HFFc6 (cell line): ENCODE data around the gene SLC12A1. TPM values are rescaled to one million over a fixed set of nuclear protein-coding genes. Genes with fewer than 3 reads are reported as not detected.
A peak's percentile ranks its signal among the peaks of the same experiment; 100 is the strongest.

Experiments used
- DNase-seq: peaks from one replicate; pipeline ENCODE4 v3.0.0-alpha.2; 2018
- H3K27ac Mint-ChIP-seq: 2 replicates; pipeline ENCODE4 v1.8.0; 2020; ENCODE audit warnings: mild to moderate bottlenecking, mixed read lengths
- H3K27me3 Mint-ChIP-seq: 2 replicates; pipeline ENCODE4 v1.8.0; 2021; ENCODE audit warnings: mild to moderate bottlenecking, moderate library complexity, mixed read lengths; ENCODE audit not compliant: insufficient read depth
- H3K36me3 Mint-ChIP-seq: 2 replicates; pipeline ENCODE4 v1.8.0; 2021; ENCODE audit warnings: low read depth, mixed read lengths
- H3K4me1 Mint-ChIP-seq: 2 replicates; pipeline ENCODE4 v1.8.0; 2020; ENCODE audit warnings: low read depth, mixed read lengths
- H3K4me3 Mint-ChIP-seq: 2 replicates; pipeline ENCODE4 v1.8.0; 2020; ENCODE audit warnings: mild to moderate bottlenecking, moderate library complexity, mixed read lengths
- H3K9me3 Mint-ChIP-seq: 2 replicates; pipeline ENCODE4 v1.8.0; 2020; ENCODE audit warnings: mild to moderate bottlenecking, mixed read lengths
- total RNA-seq, 6 experiments: library from RNA; stranded (reverse); fragmentation: NEBNext Ultra II Directional; extraction: Animal tissue kit (Norgen Biotek cat#: 25700); gene quantifications; 2 replicates in 1 of 6; 3 replicates in 5 of 6; pipeline ENCODE4 v1.2.3, GENCODE V29; 2021
- TF ChIP-seq, protein P1 (sequence below): fragments of 200-600 bp; sonication (generic); IDR thresholded peaks from 2 replicates; pipeline ENCODE4 v1.5.0; 2021; ENCODE audit warnings: antibody characterized with exemption, mild to moderate bottlenecking

SLC12A1 gene
- total RNA-seq, 6 experiments from 2014 or later: not detected

DNA sequence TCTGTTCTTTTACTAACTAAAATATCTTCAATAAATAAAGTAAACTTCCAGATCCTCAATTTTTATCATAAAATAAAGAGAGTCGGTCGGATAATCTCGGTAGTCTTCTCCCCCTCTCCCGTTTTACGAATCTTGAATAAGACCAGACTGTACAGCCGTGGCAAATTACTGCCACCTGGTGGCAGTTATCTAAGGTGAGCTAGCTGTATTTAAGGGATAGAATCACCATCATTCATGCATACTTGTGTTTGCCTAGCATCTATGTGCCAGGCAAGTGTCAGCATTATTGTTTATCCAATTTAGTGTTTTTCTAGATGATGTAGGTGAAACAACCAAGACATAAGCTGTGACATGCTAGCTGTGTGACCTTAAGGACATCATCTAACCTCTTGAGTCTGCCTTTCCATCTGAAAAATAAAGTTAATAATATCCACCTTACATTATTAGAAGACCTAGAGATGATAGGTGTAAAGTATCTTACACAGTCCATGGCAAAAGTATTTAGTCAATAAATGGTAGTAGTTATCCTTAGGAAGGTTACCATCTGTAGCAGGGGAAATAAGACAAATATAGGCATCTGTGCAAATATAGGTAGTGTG, 146.5 kb downstream of the SLC12A1 start:
- H3K27me3 Mint-ChIP-seq: peaks cover 2% of the 10 kb centered on the region; the same call in 1 of the 2 replicates
- no peak overlapping the region for H3K27ac Mint-ChIP-seq
- DNase-seq: peak; percentile 42
- H3K36me3 Mint-ChIP-seq: no peaks in the 10 kb centered on the region
- TF ChIP-seq, protein P1, sequence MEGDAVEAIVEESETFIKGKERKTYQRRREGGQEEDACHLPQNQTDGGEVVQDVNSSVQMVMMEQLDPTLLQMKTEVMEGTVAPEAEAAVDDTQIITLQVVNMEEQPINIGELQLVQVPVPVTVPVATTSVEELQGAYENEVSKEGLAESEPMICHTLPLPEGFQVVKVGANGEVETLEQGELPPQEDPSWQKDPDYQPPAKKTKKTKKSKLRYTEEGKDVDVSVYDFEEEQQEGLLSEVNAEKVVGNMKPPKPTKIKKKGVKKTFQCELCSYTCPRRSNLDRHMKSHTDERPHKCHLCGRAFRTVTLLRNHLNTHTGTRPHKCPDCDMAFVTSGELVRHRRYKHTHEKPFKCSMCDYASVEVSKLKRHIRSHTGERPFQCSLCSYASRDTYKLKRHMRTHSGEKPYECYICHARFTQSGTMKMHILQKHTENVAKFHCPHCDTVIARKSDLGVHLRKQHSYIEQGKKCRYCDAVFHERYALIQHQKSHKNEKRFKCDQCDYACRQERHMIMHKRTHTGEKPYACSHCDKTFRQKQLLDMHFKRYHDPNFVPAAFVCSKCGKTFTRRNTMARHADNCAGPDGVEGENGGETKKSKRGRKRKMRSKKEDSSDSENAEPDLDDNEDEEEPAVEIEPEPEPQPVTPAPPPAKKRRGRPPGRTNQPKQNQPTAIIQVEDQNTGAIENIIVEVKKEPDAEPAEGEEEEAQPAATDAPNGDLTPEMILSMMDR: peak; percentile 94
- peak overlapping the region; percentile 72 for H3K4me3 Mint-ChIP-seq
- no peaks in the 10 kb centered on the region for H3K9me3 Mint-ChIP-seq
- peaks cover 25% of the 10 kb centered on the region for H3K4me1 Mint-ChIP-seq

Other genes starting within 250 kb of the SLC12A1 start
- not detected for gene SLC24A5, start 85.3 kb upstream of the SLC12A1 start, total RNA-seq
- gene MYEF2, start 28.0 kb upstream of the SLC12A1 start, total RNA-seq: 10 to 100 TPM in 5 of 6 experiments, 1 to 10 TPM in 1; 7.0 to 12.9 (median 11.5) TPM
- not detected for gene CTXN2, start 14.6 kb upstream of the SLC12A1 start, total RNA-seq
- 100 to 1,000 TPM in 5 of 6 experiments, 10 to 100 TPM in 1; 86.0 to 130 (median 114) TPM for gene DUT, start 125.1 kb downstream of the SLC12A1 start, total RNA-seq